SU-DHL-6 (cell line): ENCODE results near the gene XYLB.

Experiments
- CTCF ChIP-seq: fragments of 200-600 bp; sonication (generic); IDR thresholded peaks from one replicate; pipeline ENCODE4 v1.5.1; 2017; ENCODE audit warnings: antibody characterized with exemption, mild to moderate bottlenecking, low read length, moderate library complexity; ENCODE audit not compliant: insufficient read depth, poor library complexity, severe bottlenecking
- EZH2phosphoT487 ChIP-seq: fragments of 200-600 bp; sonication (generic), shearing (Covaris generic); conservative IDR thresholded peaks from 2 replicates; pipeline ENCODE4 v1.6.1; 2018; ENCODE audit warnings: mild to moderate bottlenecking, antibody characterized with exemption, low read length, moderate library complexity, mixed read lengths

DNA sequence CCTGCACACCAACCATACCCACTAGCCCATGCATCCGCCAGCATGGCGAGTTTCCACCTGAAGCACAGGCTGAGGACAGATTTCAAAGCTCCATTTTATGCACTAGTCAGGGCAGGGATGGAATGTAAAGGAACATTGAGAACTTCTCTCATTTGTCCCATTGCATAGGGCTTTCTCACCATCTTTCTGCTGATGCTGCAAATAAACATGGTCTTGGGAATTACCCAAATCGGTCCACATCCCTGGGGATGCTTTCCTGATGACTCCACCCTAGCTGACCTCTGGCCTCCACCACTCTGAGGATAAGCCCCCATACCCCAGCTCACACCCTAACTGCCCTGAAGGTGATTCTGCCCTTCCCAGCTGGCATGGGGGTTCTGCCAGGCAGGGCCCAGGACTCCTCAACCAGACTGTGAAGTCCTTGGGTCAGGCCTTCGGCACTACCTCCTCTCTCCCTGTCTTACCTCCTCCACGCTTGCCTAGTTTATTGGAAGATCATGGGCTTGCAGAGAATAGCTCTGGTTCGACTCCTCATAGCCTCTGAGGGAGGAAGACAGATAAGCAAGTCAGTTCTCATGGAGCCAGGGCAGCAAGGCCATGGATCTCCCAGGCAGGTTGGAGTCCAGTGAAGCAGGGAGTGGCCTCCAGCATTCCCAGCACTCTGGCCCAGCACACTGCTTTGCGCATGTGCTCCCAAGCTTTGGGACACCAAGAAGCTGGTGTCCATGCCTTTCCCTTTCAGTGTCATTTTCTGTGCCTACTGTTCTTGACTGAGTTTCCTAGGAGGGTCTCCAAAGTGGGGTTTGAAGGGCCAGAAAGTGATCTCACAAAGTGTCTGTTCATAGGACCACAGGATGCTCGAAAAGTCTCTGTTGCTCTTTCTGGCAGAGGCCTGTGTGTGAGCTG, 27.6 kb upstream of the XYLB start:
- TF ChIP-seq CTCF (no peak), EZH2phosphoT487 (no peak)
